ENCODE measurements around the gene TNFRSF6B. TPM values are rescaled to one million over a fixed set of nuclear protein-coding genes. Genes with fewer than 3 reads are reported as not detected.

Gene TNFRSF6B
- total and polyA plus RNA-seq, 2 of the 4 experiments (the other 2 are of a cell fraction): 1.3 to 11.0 TPM

DNA sequence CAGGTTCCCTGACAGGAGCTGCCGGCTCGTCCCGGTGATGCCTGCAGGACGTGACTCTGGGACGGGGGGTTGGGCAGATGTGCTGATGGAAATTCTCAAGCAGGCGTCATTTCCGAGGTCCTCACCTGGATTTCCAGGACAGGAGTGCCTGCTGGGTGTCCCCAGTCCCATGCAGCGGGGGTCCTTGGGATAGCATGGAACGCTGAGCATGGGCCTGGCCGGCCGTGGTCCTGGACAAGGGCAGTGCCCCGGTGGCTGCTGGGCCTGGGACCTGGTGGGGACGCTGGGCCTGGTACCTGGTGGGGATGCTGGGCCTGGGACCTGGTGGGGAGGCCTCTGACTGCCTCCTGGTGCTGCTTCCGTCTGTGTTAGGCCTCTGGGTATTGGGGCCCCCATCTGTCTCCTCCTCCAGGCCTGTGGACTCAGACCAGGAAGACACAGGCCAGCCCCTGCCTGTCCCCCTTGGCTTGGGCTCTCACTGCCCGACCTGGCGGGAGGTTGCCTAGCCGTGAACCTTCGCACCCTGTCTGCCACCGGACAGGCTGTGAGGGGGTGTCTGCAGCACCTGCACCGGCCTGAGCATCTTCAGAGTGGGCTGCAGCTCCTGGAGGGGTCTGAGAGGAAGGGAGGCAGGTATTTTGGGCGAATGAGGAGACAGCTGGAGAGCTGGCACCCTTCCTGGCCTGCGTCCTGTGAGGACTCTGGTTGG lies 32.2 kb upstream of the TNFRSF6B start:
- Histone ChIP-seq H3K18ac (ENCODE audit: low read depth, low read length) (no peak overlapping the region), H3K4me1 (ENCODE audit: control insufficient read depth, insufficient read depth, low read length) (peaks cover 2% of the 10 kb centered on the region; the same call in 1 of the 2 replicates), H3K79me1 (ENCODE audit: low read depth in 1 of 2, low read length in 2 of 2) (peaks cover 10 to 45% of the 10 kb centered on the region in 2 experiments), H2AK5ac (ENCODE audit: low read depth, low read length) (no peak overlapping the region), H2BK20ac (ENCODE audit: low read depth, low read length) (no peak overlapping the region), H3K4me3 (ENCODE audit: insufficient read depth, low read depth, low read length) (no peak overlapping the region), H4K8ac (ENCODE audit: low read depth in 2 of 2, low read length in 2 of 2) (no peak overlapping the region), H2AFZ (replicated peaks; ENCODE audit: low read length, poor library complexity) (no peak overlapping the region), H2BK5ac (ENCODE audit: low read depth, low read length, poor library complexity, severe bottlenecking) (no peak overlapping the region), H2AK9ac (replicated peaks; ENCODE audit: low read depth, low read length, poor library complexity) (no peak overlapping the region), H3K27ac (ENCODE audit: insufficient read depth, low read length) (no peak overlapping the region), H4K91ac (ENCODE audit: insufficient read depth, low read depth, low read length) (no peak overlapping the region), H3K36me3 (ENCODE audit: control insufficient read depth, insufficient read depth, low read length) (peaks cover 59% of the 10 kb centered on the region), H2BK15ac (ENCODE audit: low read depth, low read length) (no peak overlapping the region), H2BK120ac (ENCODE audit: low read depth, low read length) (no peak overlapping the region), H3K27me3 (ENCODE audit: control insufficient read depth, insufficient read depth, low read length) (no peaks in the 10 kb centered on the region), H3K4me2 (ENCODE audit: low read depth, low read length) (no peak overlapping the region), H3K23ac (ENCODE audit: low read depth, low read length) (no peak overlapping the region), H4K5ac (ENCODE audit: low read depth, low read length) (no peak overlapping the region), H3K14ac (replicated peaks; ENCODE audit: low read depth, low read length) (no peak overlapping the region), H3K56ac (ENCODE audit: extremely low read depth, insufficient read depth, low read length) (no peak overlapping the region), H3K9me3 (ENCODE audit: control insufficient read depth, insufficient read depth, low read length) (no peaks in the 10 kb centered on the region), H3K9me1 (ENCODE audit: insufficient read depth, low read length) (0 out of 2 replicates have a peak, but pooled peaks cover 3% of the 10 kb centered on the region), H3K9ac (ENCODE audit: low read depth, low read length) (no peak overlapping the region), H3K4ac (ENCODE audit: low read depth, low read length) (no peak overlapping the region), H4K20me1 (ENCODE audit: insufficient read depth, low read length) (peaks cover under 1% of the 10 kb centered on the region; the same call in 1 of the 2 replicates)
- ChIA-PET CTCF (no interaction called here), POLR2A (ENCODE audit: unreplicated experiment) (no interaction called here)
- BruUV-seq (replicated peaks): no TSS peak
- TF ChIP-seq SMC3 (IDR thresholded peaks at IDR 0.05; ENCODE audit: low read depth, low read length) (no peak), CEBPB (IDR thresholded peaks at IDR 0.05; ENCODE audit: low read depth, low read length) (no peak), CTCF (conservative IDR thresholded peaks at IDR 0.05; ENCODE audit: low read depth, low read length) (no peak)
- TF ChIP-seq, protein P1, sequence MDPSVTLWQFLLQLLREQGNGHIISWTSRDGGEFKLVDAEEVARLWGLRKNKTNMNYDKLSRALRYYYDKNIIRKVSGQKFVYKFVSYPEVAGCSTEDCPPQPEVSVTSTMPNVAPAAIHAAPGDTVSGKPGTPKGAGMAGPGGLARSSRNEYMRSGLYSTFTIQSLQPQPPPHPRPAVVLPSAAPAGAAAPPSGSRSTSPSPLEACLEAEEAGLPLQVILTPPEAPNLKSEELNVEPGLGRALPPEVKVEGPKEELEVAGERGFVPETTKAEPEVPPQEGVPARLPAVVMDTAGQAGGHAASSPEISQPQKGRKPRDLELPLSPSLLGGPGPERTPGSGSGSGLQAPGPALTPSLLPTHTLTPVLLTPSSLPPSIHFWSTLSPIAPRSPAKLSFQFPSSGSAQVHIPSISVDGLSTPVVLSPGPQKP (IDR thresholded peaks at IDR 0.05; ENCODE audit: borderline replicate concordance, low read depth, low read length): no peak
- dilution Hi-C loops (cut with HindIII; ENCODE audit: low sequenced_read_pairs, unreplicated experiment): no loop called here
- ATAC-seq (ENCODE audit: low read depth): no peak
- no peak for DNase-seq
- in situ Hi-C loops (cut with MboI; ENCODE audit: low sequenced_read_pairs): no loop called here
- intact Hi-C loops (cut with micrococcal nuclease): no loop called here
- 91% methylated on average over 11 of the region's 22 CpGs; no CpG with 5 or more reads in 1 of the 2 experiments for WGBS, 2 experiments (ENCODE audit: extremely low coverage in 2 of 2, insufficient read length in 1 of 2)
